CD14-positive monocyte (primary cell): ENCODE results near the gene KCNH3. TPM values are rescaled to one million over a fixed set of nuclear protein-coding genes. Genes with fewer than 3 reads are reported as not detected.

Source experiments
- DNase-seq, 3 donors: peaks; one replicate each; pipeline ENCODE4 v3.0.0-alpha.2; 2011 to 2022
- H2AFZ ChIP-seq: 2 replicates; pipeline ENCODE4 v1.6.0; 2012; ENCODE audit warnings: mild to moderate bottlenecking, low read depth, low read length, inconsistent platforms; ENCODE audit not compliant: insufficient read depth, poor library complexity, severe bottlenecking
- H3K27ac ChIP-seq, 2 donors: 1 replicate in 1 of 2; 2 replicates in 1 of 2; pipeline ENCODE4 v1.5.1; 2012 to 2013; ENCODE audit warnings: low read length in 2 of 2, control low read depth in 1 of 2, inconsistent platforms in 1 of 2, low read depth in 1 of 2, mild to moderate bottlenecking in 1 of 2
- H3K27me3 ChIP-seq, 2 donors: one replicate each; pipeline versions ENCODE4 v1.6.0 to v1.6.1; 2011 to 2013; ENCODE audit warnings: low read length in 2 of 2; ENCODE audit not compliant: control insufficient read depth in 2 of 2, insufficient read depth in 2 of 2
- H3K36me3 ChIP-seq, 2 donors: replicated peaks in 1 of 2; 1 replicate in 1 of 2; 2 replicates in 1 of 2; pipeline versions ENCODE4 v1.5.1 to v1.6.1; 2012 to 2013; ENCODE audit warnings: low read length in 2 of 2, control low read depth in 1 of 2, inconsistent platforms in 1 of 2, mild to moderate bottlenecking in 1 of 2; ENCODE audit not compliant: insufficient read depth in 2 of 2, control insufficient read depth in 1 of 2
- H3K4me1 ChIP-seq, 2 donors: 1 replicate in 1 of 2; 2 replicates in 1 of 2; pipeline versions ENCODE4 v1.5.1 to v1.6.1; 2012 to 2013; ENCODE audit warnings: low read length in 2 of 2, control low read depth in 1 of 2, inconsistent platforms in 1 of 2, mild to moderate bottlenecking in 1 of 2, moderate library complexity in 1 of 2; ENCODE audit not compliant: insufficient read depth in 2 of 2, control insufficient read depth in 1 of 2
- H3K4me2 ChIP-seq: replicated peaks from 2 replicates; pipeline ENCODE3; 2012; ENCODE audit warnings: low read length, moderate library complexity, mild to moderate bottlenecking; ENCODE audit not compliant: poor library complexity, severe bottlenecking; ENCODE audit errors: extremely low read depth
- H3K4me3 ChIP-seq, 3 experiments: fragments of 200-600 bp in 1 of 3; sonication (generic) in 1 of 3; replicated peaks in 1 of 3; 1 replicate in 2 of 3; 2 replicates in 1 of 3; pipeline ENCODE4 v1.5.1; 2011 to 2013; ENCODE audit warnings: low read length in 3 of 3, mild to moderate bottlenecking in 3 of 3, control low read depth in 2 of 3, low read depth in 2 of 3, inconsistent platforms in 1 of 3, moderate library complexity in 1 of 3
- H3K79me2 ChIP-seq: 2 replicates; pipeline ENCODE4 v1.6.0; 2012; ENCODE audit warnings: mild to moderate bottlenecking, control low read depth, inconsistent platforms, low read length, moderate library complexity; ENCODE audit not compliant: insufficient read depth
- H3K9ac ChIP-seq: 2 replicates; pipeline ENCODE4 v1.6.0; 2017; ENCODE audit warnings: low read length, mild to moderate bottlenecking; ENCODE audit not compliant: insufficient read depth, poor library complexity, severe bottlenecking
- H3K9me3 ChIP-seq, 2 donors: replicated peaks in 1 of 2; 1 replicate in 1 of 2; 2 replicates in 1 of 2; pipeline versions ENCODE4 v1.5.1 to v1.6.1; 2012 to 2013; ENCODE audit warnings: low read length in 2 of 2, control low read depth in 1 of 2; ENCODE audit not compliant: control insufficient read depth in 1 of 2, insufficient read depth in 1 of 2
- H4K20me1 ChIP-seq: 2 replicates; pipeline ENCODE4 v1.6.0; 2012; ENCODE audit warnings: mild to moderate bottlenecking, low read length, control low read depth, moderate library complexity; ENCODE audit not compliant: insufficient read depth
- H3K27ac Mint-ChIP-seq, 7 donors: one replicate each; pipeline ENCODE4 v1.8.0; 2020; ENCODE audit warnings: mild to moderate bottlenecking in 7 of 7, mixed read lengths in 7 of 7, moderate library complexity in 6 of 7, inconsistent platforms in 2 of 7
- H3K27me3 Mint-ChIP-seq, 3 donors: one replicate each; pipeline ENCODE4 v1.8.0; 2021 to 2022; ENCODE audit warnings: low read depth in 3 of 3, mild to moderate bottlenecking in 3 of 3, mixed read lengths in 3 of 3, moderate library complexity in 3 of 3, inconsistent platforms in 1 of 3
- H3K36me3 Mint-ChIP-seq, 2 donors: one replicate each; pipeline ENCODE4 v1.8.0; 2020; ENCODE audit warnings: mixed read lengths in 2 of 2, inconsistent platforms in 1 of 2, mild to moderate bottlenecking in 1 of 2
- H3K4me1 Mint-ChIP-seq: one replicate; pipeline ENCODE4 v1.8.0; 2020; ENCODE audit warnings: mild to moderate bottlenecking, mixed read lengths
- H3K4me3 Mint-ChIP-seq, 2 donors: one replicate each; pipeline ENCODE4 v1.8.0; 2020; ENCODE audit warnings: mild to moderate bottlenecking in 2 of 2, mixed read lengths in 2 of 2, moderate library complexity in 1 of 2
- H3K9me3 Mint-ChIP-seq, 7 donors: one replicate each; pipeline ENCODE4 v1.8.0; 2020 to 2022; ENCODE audit warnings: mixed read lengths in 7 of 7, mild to moderate bottlenecking in 6 of 7, moderate library complexity in 6 of 7, inconsistent platforms in 2 of 7
- WGBS: methylation state at CpG from one replicate; pipeline ENCODE4 v1.1.5; 2013; ENCODE audit warnings: missing lambda C conversion rate; ENCODE audit not compliant: insufficient coverage; 5-methylcytosine and 5-hydroxymethylcytosine counted together
- intact Hi-C, 2 donors: fragments of 100-400 bp; cut with micrococcal nuclease; formaldehyde crosslinking; loops; one replicate each; pipeline versions ENCODE4 v1.15.0 to v1.15.1; 2023
- polyA plus RNA-seq, 3 donors: library from polyadenylated mRNA; depleted of rRNA in 1 of 3; unstranded in 2 of 3; stranded (reverse) in 1 of 3; fragments of 300-500 nt in 2 of 3; fragments of >200 nt in 1 of 3; fragmentation: Illumina TruSeq in 2 of 3; gene quantifications; 1 replicate in 2 of 3; 2 replicates in 1 of 3; pipeline ENCODE4 v1.2.3, GENCODE V29; 2012 to 2021
- TF ChIP-seq, protein P1 (sequence below): fragments of 200-600 bp; IDR thresholded peaks from one replicate; pipeline ENCODE4 v1.8.0; 2022; ENCODE audit warnings: antibody characterized with exemption, mild to moderate bottlenecking

Gene KCNH3
- polyA plus RNA-seq, 3 donors, result 1.3 to 18.2 (median 3.3) TPM

GRCh38 chr12:49582850-49583249, 44.0 kb downstream of the KCNH3 start:
- Histone ChIP-seq H4K20me1 (no peaks in the 10 kb centered on the region), H3K27ac (no peak overlapping the region), H3K36me3 (no peaks in the 10 kb centered on the region), H3K9ac (no peak overlapping the region), H3K4me2 (no peak overlapping the region), H3K4me1 (no peaks in the 10 kb centered on the region), H3K4me3 (no peak overlapping the region), H3K9me3 (no peaks in the 10 kb centered on the region), H3K27me3 (no peaks in the 10 kb centered on the region), H2AFZ (no peak overlapping the region), H3K79me2 (no peaks in the 10 kb centered on the region)
- no peak for DNase-seq
- intact Hi-C loops, result loop anchor here in 1 of 2 donors (5.0 kb wide), 1 partner anchor 226 kb away; no protein-coding TSS in a partner anchor
- WGBS, result 100% methylated on average over 2 of the region's 4 CpGs
- H3K4me3 Mint-ChIP-seq, result no peak overlapping the region
- peaks cover 0 to 4% (median 2%) of the 10 kb centered on the region in 3 donors for H3K27me3 Mint-ChIP-seq
- TF ChIP-seq, protein P1, sequence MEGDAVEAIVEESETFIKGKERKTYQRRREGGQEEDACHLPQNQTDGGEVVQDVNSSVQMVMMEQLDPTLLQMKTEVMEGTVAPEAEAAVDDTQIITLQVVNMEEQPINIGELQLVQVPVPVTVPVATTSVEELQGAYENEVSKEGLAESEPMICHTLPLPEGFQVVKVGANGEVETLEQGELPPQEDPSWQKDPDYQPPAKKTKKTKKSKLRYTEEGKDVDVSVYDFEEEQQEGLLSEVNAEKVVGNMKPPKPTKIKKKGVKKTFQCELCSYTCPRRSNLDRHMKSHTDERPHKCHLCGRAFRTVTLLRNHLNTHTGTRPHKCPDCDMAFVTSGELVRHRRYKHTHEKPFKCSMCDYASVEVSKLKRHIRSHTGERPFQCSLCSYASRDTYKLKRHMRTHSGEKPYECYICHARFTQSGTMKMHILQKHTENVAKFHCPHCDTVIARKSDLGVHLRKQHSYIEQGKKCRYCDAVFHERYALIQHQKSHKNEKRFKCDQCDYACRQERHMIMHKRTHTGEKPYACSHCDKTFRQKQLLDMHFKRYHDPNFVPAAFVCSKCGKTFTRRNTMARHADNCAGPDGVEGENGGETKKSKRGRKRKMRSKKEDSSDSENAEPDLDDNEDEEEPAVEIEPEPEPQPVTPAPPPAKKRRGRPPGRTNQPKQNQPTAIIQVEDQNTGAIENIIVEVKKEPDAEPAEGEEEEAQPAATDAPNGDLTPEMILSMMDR, result no peak
- peaks cover 8% of the 10 kb centered on the region for H3K4me1 Mint-ChIP-seq
- no peak overlapping the region for H3K27ac Mint-ChIP-seq
- peaks cover 0 to 1% (median 0%) of the 10 kb centered on the region in 7 donors for H3K9me3 Mint-ChIP-seq
- peaks cover 9 to 12% of the 10 kb centered on the region in 2 donors for H3K36me3 Mint-ChIP-seq

- no peaks in the 10 kb centered on the region for H3K9me3 ChIP-seq
- WGBS, result 94% methylated on average over 11 of the region's 13 CpGs
- Mint-ChIP-seq H3K27me3 (peaks cover 0 to 4% (median 2%) of the 10 kb centered on the region in 3 donors), H3K36me3 (peaks cover 9 to 12% of the 10 kb centered on the region in 2 donors), H3K9me3 (peaks cover 0 to 1% (median 0%) of the 10 kb centered on the region in 7 donors), H3K27ac (no peak overlapping the region), H3K4me3 (no peak overlapping the region), H3K4me1 (peaks cover 11% of the 10 kb centered on the region)
- no peak overlapping the region for H3K9ac ChIP-seq
- TF ChIP-seq, protein P1, result no peak
- H2AFZ ChIP-seq, result no peak overlapping the region
- no peaks in the 10 kb centered on the region for H3K36me3 ChIP-seq
- H4K20me1 ChIP-seq, result no peaks in the 10 kb centered on the region
- no peak for DNase-seq
- no peaks in the 10 kb centered on the region for H3K27me3 ChIP-seq
- no peak overlapping the region for H3K4me3 ChIP-seq
- intact Hi-C loops, result loop anchor here in 1 of 2 donors (5.0 kb wide), 1 partner anchor 226 kb away; no protein-coding TSS in a partner anchor
- H3K4me2 ChIP-seq, result no peak overlapping the region
- no peak overlapping the region for H3K27ac ChIP-seq
- H3K4me1 ChIP-seq, result peaks cover under 1 to 2% of the 10 kb centered on the region in 2 donors
- no peaks in the 10 kb centered on the region for H3K79me2 ChIP-seq
These were observed 44.7 kb downstream of the KCNH3 start for GRCh38 chr12:49583366-49584094.
